Germinal center (tissue), 1 donor: ENCODE data around the gene SLC38A9.

ENCODE experiments used
- DNase-seq: peaks from one replicate; pipeline ENCODE4 v3.0.0; 2012; ENCODE audit warnings: mixed read lengths, low spot score

Gene SLC38A9

DNA sequence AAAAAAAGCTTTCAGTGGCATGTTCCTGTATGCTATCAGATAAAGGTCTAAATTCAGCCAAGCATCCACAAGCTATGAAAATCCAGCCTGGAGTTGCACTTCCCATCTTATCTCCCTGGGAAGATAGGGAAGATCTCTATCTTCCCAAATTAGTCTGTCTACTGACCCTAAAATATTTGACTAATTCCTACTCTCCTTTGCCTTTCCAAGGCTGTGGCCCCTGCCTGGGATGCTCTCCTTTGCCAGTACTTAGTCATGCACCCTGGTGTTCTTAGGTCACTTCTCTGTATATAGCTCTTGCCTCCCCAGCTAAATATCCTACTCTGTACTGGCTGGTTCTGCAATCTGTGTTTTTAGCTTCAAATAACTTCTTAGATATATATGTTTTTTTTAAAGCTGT is 133.4 kb downstream of the SLC38A9 start:
- DNase-seq = no peak

GRCh38 chr5:55577353-55578060 is 134.6 kb downstream of the SLC38A9 start:
- no peak for DNase-seq

GRCh38 chr5:55576661-55577060 is 135.5 kb downstream of the SLC38A9 start:
- DNase-seq = no peak
